UCSD-AML1 (cell line): ENCODE results near the gene BEND6.
"Not testable (repeated sequence)": the region's sequence is repeated elsewhere in the genome, so short reads cannot be mapped to it uniquely, and the experiment has no call there.

Source experiments
- DNase-seq: peaks from one replicate; lab custom pipeline; 2025; ENCODE audit not compliant: unreplicated experiment; lab: John Stamatoyannopoulos, UW

Gene BEND6

GRCh38 chr6:57026001-57026400 is 71.1 kb downstream of the BEND6 start:
- DNase-seq: no peak

GRCh38 chr6:57027301-57027700 is 72.4 kb downstream of the BEND6 start:
- no peak for DNase-seq

DNA sequence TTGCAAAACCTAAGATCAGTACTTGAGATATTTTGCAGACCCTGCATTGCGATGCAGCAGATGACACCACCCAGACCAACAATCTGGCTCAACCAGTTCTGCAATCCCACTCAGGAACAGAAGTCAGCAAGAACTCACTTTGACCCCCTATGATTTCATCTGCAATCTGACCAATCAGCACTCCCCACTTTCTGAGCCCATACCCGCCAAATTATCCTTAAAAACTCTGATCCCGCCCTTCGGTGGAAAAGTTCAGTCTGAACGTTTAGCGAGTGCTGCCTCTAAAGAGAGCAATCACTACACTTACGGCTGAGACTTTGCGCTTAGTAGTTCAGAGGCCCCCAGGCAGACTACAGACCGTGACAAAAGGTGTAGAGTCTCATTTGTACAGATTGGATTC is 74.3 kb downstream of the BEND6 start:
- no peak for DNase-seq

GRCh38 chr6:57033228-57033627 is 78.3 kb downstream of the BEND6 start:
- DNase-seq: no peak

DNA sequence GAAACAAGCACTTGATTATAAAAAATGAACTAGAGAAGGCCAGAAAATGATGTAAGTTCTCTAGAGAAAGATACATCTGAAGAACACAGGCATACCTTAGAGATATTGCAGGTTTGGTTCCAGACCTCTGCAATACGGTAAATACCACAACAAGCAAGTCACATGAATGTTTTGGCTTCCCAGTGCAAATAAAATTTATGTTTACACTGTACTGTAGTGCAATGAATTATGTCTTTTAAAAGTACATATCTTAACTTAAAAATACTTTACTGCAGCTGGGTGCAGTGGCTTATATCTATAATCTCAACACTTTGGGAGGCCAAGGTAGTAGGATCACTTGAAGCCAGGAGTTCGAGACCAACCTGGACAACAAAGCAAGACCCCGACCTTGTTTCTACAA is 80.6 kb downstream of the BEND6 start:
- no peak for DNase-seq

- DNase-seq: no peak
Measured at GRCh38 chr6:57038906-57039305, 84.0 kb downstream of the BEND6 start.

DNA sequence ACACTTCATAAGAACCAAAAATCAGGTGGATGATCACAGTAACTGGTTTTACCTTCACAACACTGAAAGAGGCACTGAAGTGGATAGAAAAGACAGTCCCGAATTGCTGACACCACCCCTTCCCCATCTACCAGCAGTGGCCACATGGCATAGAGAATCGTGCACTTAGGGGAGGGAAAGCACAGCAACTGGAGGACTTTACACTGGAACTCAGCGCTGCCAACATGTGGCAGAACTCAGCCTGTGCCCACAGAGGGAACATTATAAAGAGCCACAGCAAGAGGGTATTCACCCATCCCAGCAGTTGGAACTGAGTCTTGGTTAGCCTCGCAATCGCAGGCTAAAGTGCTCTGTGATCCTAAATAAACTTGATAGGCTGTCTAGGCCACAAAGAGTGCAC is 85.1 kb downstream of the BEND6 start:
- peak; percentile 15 for DNase-seq

GRCh38 chr6:57044061-57044460 is 89.2 kb downstream of the BEND6 start:
- DNase-seq: not testable (repeated sequence)

DNA sequence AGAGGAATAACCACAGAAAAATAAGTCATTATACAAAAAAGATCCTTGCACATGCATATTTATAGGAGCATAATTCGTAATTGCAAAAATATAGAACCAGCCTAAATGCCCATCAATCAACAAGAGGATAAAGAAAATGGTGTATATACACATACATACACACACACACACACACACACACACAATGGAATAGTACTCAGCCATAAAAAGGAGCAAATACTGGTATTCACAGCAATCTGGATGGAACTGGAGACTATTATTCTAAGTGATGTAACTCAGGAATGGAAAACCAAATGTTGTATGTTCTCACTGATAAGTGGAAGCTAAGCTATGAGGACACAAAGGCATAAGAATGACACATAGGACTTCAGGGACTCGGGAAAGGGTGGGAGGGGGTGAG is 89.7 kb downstream of the BEND6 start:
- DNase-seq: no peak

DNA sequence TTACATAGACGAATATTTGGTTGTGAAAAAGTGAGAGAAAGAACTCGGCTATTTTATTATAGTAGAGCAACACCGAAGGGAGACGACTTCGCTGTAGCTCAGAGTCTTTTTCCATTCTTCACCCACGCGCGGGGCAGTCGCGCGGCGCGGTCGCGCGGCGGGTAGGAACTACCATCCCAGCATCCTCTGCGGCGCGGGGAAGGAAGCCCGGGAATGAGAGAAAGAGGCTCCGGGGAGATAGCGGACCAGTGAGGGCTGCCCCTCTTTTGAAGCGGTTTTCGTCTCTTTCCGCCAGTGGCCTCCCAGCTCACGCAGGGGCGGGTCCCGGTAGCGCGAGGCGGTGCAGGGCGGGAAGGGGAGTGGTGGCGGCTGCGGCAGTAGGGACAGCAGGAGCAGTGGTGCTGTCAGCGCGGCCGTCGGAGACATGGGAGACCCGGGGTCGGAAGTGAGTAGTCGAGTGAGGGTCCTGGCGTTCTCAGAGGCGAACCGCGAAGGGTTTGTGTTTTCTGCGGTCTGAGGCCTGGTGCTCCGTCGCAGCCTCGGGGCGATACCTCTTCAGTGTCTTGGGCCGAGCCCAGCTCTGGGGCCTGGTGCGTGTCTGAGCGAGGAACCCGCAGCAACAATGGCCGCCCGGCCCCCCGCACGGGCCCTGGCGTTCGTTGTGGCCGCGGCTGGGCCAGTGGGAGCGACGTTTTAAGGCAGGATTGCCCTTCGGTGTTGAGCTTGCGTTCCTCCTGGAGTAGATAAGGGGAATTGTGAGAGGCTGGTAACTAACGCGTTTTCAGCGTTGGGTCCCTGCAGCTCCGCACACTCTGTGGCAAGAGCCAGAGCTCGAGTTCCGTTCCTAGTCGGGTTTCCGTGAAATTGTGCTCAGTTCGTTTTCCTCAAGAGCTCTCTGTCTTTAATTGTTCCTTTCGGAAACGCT is 91.7 kb downstream of the BEND6 start, which contains the start of gene KIAA1586:
Gene KIAA1586, plus strand, starts transcription at position 362 of the 925 bp plus-strand sequence. Its CDS starts 63 bp downstream, at position 425.
- peak; percentile 92 for DNase-seq

GRCh38 chr6:57047257-57047585 is 92.3 kb downstream of the BEND6 start:
- DNase-seq: not testable (repeated sequence)

- DNase-seq: not testable (repeated sequence)
Measured at GRCh38 chr6:57047859-57048258, 93.0 kb downstream of the BEND6 start.

- no peak for DNase-seq
Measured at GRCh38 chr6:57048577-57048976, 93.7 kb downstream of the BEND6 start.

GRCh38 chr6:57063847-57064246 is 108.9 kb downstream of the BEND6 start:
- DNase-seq: no peak

DNA sequence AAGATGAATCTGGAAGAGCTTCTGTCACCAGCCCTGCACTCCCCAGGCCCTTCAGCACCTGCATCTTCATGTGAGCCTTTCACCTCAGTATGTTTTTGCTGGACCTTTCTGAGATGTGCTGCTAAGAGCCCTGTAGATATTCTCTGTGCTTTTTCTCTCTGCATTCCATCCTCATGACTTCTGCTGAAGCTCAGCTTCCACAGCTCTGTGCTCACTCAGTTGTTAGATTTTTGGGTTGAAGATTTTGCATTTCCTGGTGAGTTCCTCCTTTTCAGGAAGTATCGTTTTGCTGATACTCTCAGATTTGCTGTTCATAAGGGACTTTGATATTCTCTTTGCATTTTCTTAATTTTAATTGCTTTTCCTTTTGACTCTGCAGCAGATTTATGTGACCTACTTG is 109.9 kb downstream of the BEND6 start:
- no peak for DNase-seq

DNA sequence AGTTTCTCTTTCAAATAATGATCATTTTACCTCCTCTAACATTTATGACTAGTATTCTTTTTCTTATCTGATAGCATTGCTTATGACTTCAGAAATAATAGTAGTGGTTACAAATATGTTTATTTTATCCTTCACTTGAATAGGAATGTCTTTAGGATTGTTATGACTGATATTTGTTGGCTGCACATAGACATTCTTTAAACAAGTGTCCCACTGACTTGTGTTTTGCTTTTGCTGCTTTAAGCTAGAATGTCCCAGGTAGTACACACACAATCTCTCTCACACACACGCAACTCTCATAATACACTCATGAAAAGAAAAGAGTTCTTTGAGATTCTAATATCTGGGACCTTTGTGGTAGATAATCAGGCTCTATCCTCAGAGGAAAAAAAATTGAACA is 113.2 kb downstream of the BEND6 start:
- no peak for DNase-seq

DNA sequence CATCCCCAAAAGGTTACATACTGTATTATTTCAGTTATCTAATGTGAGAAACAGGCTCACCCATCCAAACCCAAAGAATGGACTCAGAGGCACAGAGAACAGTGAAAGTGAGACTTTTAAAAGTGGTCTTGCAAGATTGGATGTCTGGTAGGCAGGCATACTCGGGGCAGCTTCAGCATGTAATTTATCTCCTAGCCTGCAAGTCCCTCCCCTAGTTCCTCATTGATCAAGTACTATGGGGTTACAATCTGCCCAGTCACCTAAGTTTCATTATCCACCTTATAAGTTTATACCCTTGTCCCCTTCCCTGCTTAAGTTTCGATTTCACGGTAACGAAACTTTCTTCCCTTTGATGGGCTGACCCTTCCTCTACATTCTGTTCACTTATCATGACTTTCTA is 114.3 kb downstream of the BEND6 start:
- DNase-seq: no peak

GRCh38 chr6:57069920-57070331 is 115.0 kb downstream of the BEND6 start:
- no peak for DNase-seq

DNA sequence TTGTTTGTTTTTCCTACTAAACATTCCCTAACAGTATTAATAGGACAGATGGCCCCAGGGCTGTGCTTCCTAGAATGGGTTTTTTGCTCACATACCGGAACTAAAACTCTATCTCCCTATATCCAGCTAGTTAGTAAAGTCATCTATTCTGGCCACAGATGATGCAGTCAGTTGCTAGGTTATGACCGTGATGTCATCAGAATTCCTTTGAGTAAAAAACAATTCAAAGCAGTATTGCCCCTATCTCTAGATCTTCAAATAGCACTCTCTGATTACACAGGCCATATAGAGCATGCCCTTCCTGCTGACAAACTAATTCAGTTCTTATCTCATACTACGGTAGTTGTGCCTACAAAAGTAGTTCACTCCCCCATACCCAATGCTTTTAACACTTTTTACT is 117.2 kb downstream of the BEND6 start:
- DNase-seq: no peak

DNA sequence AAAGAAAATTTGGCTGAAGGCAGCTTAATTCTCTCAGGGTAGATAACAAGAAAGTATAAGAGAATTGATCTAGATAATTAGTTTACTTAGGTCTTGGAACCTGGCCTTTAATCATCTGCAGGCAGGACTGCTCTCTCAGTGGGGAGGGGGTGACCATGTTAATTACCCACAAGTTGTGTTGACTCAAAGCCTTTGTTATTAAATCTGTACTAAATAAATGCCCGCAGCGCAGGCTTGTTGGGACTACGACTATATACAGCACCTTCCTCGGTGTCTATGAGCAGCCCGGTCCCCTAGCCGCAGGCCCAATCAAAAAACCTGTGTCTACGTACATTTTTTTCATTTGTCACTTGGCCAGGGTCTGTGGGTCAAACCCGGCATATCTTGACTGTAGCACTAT is 119.5 kb downstream of the BEND6 start:
- no peak for DNase-seq

DNA sequence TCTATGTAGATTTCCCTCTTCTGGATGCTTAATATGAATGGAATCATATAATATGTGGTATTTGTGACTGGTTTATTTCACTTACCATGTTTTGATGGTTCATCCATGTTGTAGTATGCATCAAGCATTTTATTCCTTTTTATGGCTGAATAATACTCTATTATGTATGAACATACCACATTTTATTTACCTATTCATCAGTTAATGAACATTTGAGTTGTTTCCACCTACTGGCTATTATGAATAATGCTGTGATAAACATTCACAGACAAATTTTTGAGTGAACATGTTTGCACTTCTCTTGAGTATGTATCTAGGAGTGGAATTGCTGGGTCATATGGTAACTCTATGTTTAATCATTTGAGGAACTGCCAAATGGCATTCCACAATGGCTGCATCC is 120.2 kb downstream of the BEND6 start:
- no peak for DNase-seq
